ENCODE data around the gene RTTN. TPM values are rescaled to one million over a fixed set of nuclear protein-coding genes. Genes with fewer than 3 reads are reported as not detected.

The RTTN gene
- total RNA-seq, 1 donor from 2014 or later, result 15.8 TPM

GRCh38 chr18:69968039-69968438, 237.4 kb downstream of the RTTN start:
- H3K4me1 Mint-ChIP-seq (ENCODE audit: unreplicated experiment), result no peaks in the 10 kb centered on the region
- H3K27me3 Mint-ChIP-seq (ENCODE audit: unreplicated experiment), result peaks cover 4% of the 10 kb centered on the region
- no peaks in the 10 kb centered on the region for H3K9me3 Mint-ChIP-seq (ENCODE audit: unreplicated experiment)
- H3K36me3 Mint-ChIP-seq (ENCODE audit: low read depth, unreplicated experiment), result no peaks in the 10 kb centered on the region
- H3K4me3 Mint-ChIP-seq (ENCODE audit: unreplicated experiment), result no peak overlapping the region
- no peak for DNase-seq (ENCODE audit: low spot score)
- no peak for TF ChIP-seq CTCF (IDR thresholded peaks at IDR 0.05; ENCODE audit: unreplicated experiment)
- no peak overlapping the region for H3K27ac Mint-ChIP-seq (ENCODE audit: unreplicated experiment)

GRCh38 chr18:69963196-69963595, 242.3 kb downstream of the RTTN start:
- Mint-ChIP-seq H3K4me1 (ENCODE audit: unreplicated experiment) (peaks cover 18% of the 10 kb centered on the region), H3K27me3 (ENCODE audit: unreplicated experiment) (peaks cover 3% of the 10 kb centered on the region), H3K9me3 (ENCODE audit: unreplicated experiment) (no peaks in the 10 kb centered on the region)

GRCh38 chr18:69961718-69962117, 243.8 kb downstream of the RTTN start:
- Mint-ChIP-seq H3K4me1 (ENCODE audit: unreplicated experiment) (peaks cover 18% of the 10 kb centered on the region), H3K27me3 (ENCODE audit: unreplicated experiment) (peaks cover 5% of the 10 kb centered on the region), H3K4me3 (ENCODE audit: unreplicated experiment) (no peak overlapping the region), H3K9me3 (ENCODE audit: unreplicated experiment) (no peaks in the 10 kb centered on the region), H3K27ac (ENCODE audit: unreplicated experiment) (no peak overlapping the region), H3K36me3 (ENCODE audit: low read depth, unreplicated experiment) (no peaks in the 10 kb centered on the region)
- DNase-seq (ENCODE audit: low spot score), result no peak
- TF ChIP-seq CTCF (IDR thresholded peaks at IDR 0.05; ENCODE audit: unreplicated experiment), result no peak

More at GRCh38 chr18:69963196-69963595, 242.3 kb downstream of the RTTN start:
- DNase-seq (ENCODE audit: low spot score), result no peak
- no peak for TF ChIP-seq CTCF (IDR thresholded peaks at IDR 0.05; ENCODE audit: unreplicated experiment)
- H3K27ac Mint-ChIP-seq (ENCODE audit: unreplicated experiment), result no peak overlapping the region
- H3K4me3 Mint-ChIP-seq (ENCODE audit: unreplicated experiment), result no peak overlapping the region
- H3K36me3 Mint-ChIP-seq (ENCODE audit: low read depth, unreplicated experiment), result no peaks in the 10 kb centered on the region

- Mint-ChIP-seq H3K36me3 (ENCODE audit: low read depth, unreplicated experiment) (no peaks in the 10 kb centered on the region), H3K9me3 (ENCODE audit: unreplicated experiment) (no peaks in the 10 kb centered on the region), H3K4me3 (ENCODE audit: unreplicated experiment) (no peak overlapping the region), H3K27me3 (ENCODE audit: unreplicated experiment) (peaks cover 3% of the 10 kb centered on the region), H3K4me1 (ENCODE audit: unreplicated experiment) (peaks cover 18% of the 10 kb centered on the region), H3K27ac (ENCODE audit: unreplicated experiment) (peak overlapping the region; percentile 54)
- no peak for TF ChIP-seq CTCF (IDR thresholded peaks at IDR 0.05; ENCODE audit: unreplicated experiment)
- no peak for DNase-seq (ENCODE audit: low spot score)
Measured at GRCh38 chr18:69958422-69958821, 247.1 kb downstream of the RTTN start.

GRCh38 chr18:69957747-69958146, 247.7 kb downstream of the RTTN start:
- Mint-ChIP-seq H3K4me3 (ENCODE audit: unreplicated experiment) (no peak overlapping the region), H3K27ac (ENCODE audit: unreplicated experiment) (no peak overlapping the region), H3K9me3 (ENCODE audit: unreplicated experiment) (no peaks in the 10 kb centered on the region), H3K27me3 (ENCODE audit: unreplicated experiment) (peaks cover 3% of the 10 kb centered on the region), H3K4me1 (ENCODE audit: unreplicated experiment) (peaks cover 18% of the 10 kb centered on the region), H3K36me3 (ENCODE audit: low read depth, unreplicated experiment) (no peaks in the 10 kb centered on the region)
- TF ChIP-seq CTCF (IDR thresholded peaks at IDR 0.05; ENCODE audit: unreplicated experiment), result no peak
- DNase-seq (ENCODE audit: low spot score), result no peak

All from endothelial cell (in vitro differentiated cells).